Stimulated activated CD4-positive, alpha-beta T cell treated with anti-CD3 and anti-CD28 coated beads, Interleukin-15, amount 100 ng/mL, for 24 hours (primary cell): ENCODE measurements around the gene PNPLA3.

Experiments
- DNase-seq: peaks from one replicate; pipeline ENCODE4 v3.0.0-alpha.2; 2020

The PNPLA3 gene

GRCh38 chr22:43995057-43995685 is 71.6 kb downstream of the PNPLA3 start:
- DNase-seq, result no peak

- no peak for DNase-seq
These were observed 72.2 kb downstream of the PNPLA3 start for GRCh38 chr22:43995798-43996169.

GRCh38 chr22:43996170-43996980 is 72.8 kb downstream of the PNPLA3 start:
- peak; percentile 80 for DNase-seq

GRCh38 chr22:43996981-43997265 is 73.3 kb downstream of the PNPLA3 start:
- DNase-seq, result no peak
